Activated naive CD8-positive, alpha-beta T cell (primary cell): ENCODE data around the gene CAMTA1.
"Not testable (repeated sequence)": the region's sequence is repeated elsewhere in the genome, so short reads cannot be mapped to it uniquely, and the experiment has no call there.

Experiments used
- H3K27ac Mint-ChIP-seq: one replicate; pipeline ENCODE4 v1.8.0; 2021; ENCODE audit warnings: mixed read lengths
- H3K27me3 Mint-ChIP-seq: one replicate; pipeline ENCODE4 v1.8.0; 2021; ENCODE audit warnings: mixed read lengths
- H3K36me3 Mint-ChIP-seq: one replicate; pipeline ENCODE4 v1.8.0; 2021; ENCODE audit warnings: mixed read lengths
- H3K4me1 Mint-ChIP-seq: one replicate; pipeline ENCODE4 v1.8.0; 2021; ENCODE audit warnings: low read depth, mixed read lengths
- H3K4me3 Mint-ChIP-seq: one replicate; pipeline ENCODE4 v1.8.0; 2021; ENCODE audit warnings: mild to moderate bottlenecking, mixed read lengths
- H3K9me3 Mint-ChIP-seq: one replicate; pipeline ENCODE4 v1.8.0; 2021; ENCODE audit warnings: low read depth, mixed read lengths

Gene CAMTA1

DNA sequence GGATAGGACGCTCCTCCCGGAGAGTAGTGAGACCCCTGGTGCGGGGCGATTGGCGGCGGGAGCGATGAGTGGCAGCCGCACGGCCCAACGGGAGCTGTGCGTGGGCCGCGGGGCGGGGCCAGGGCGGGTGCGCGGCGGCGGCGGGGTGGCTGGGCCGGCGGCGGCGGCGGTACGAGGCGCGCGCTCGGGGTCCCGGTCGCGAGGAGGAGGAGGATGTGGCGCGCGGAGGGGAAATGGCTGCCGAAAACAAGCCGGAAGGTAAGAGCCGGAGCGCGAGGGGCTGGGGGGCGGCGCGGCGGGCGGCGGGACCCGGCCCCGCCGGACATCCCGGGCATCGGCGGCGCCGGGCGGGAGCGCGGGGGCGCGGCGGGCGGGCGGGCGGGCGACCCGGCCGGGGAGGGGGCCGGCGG is at the start of gene CAMTA1:
Gene CAMTA1 (plus strand): TSS at position 137 of the 410 bp plus-strand sequence. CDS start 77 bp downstream, at position 214.
- Mint-ChIP-seq H3K36me3 (peaks cover 3% of the 10 kb centered on the region), H3K4me1 (peaks cover 47% of the 10 kb centered on the region), H3K4me3 (peak within 1 kb of the TSS; percentile 96)

DNA sequence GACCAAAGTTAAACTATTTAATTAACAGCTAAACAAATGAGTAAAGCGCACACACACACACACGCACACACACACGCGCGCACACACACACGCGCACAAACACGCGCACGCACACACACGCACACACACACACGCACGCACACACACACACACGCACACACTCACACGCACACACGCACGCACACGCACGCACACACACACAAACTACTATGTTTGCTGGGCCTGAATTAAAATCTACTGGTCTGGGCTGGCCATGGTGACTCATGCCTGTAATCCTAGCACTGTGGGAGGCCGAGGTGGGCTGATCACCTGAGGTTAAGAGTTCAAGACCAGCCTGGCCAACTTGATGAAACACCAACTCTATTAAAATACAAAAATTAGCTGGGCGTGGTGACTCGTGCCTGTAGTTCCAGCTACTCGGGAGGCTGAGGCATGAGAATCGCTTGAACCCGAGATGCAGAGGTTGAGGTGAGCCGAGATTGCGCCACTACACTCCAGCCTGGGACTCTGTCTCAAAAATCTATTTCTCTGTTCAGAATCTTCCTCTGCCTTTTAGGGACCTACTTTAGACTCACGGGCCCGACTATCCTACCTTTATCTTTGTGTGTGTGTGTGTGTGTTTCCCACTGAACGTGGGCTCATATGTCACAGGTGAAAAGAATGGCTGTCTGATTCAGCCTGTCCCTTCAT is 46.1 kb upstream of the CAMTA1 start:
- H3K4me3 Mint-ChIP-seq, result no peak overlapping the region
- no peak overlapping the region for H3K27ac Mint-ChIP-seq
- H3K27me3 Mint-ChIP-seq, result peaks cover 2% of the 10 kb centered on the region
- no peaks in the 10 kb centered on the region for H3K9me3 Mint-ChIP-seq
- no peaks in the 10 kb centered on the region for H3K36me3 Mint-ChIP-seq
- peaks cover 15% of the 10 kb centered on the region for H3K4me1 Mint-ChIP-seq

More for the DNA sequence above, at the start of gene CAMTA1:
- Mint-ChIP-seq H3K9me3 (no peaks in the 10 kb centered on the region), H3K27me3 (no peaks in the 10 kb centered on the region), H3K27ac (peak within 1 kb of the TSS; percentile 98)

- not testable (repeated sequence) for H3K36me3 Mint-ChIP-seq, H3K4me3 Mint-ChIP-seq, H3K9me3 Mint-ChIP-seq, H3K27me3 Mint-ChIP-seq, H3K27ac Mint-ChIP-seq
- H3K4me1 Mint-ChIP-seq, result peaks cover 10% of the 10 kb centered on the region
Measured at GRCh38 chr1:6742676-6743188, 42.5 kb upstream of the CAMTA1 start.

DNA sequence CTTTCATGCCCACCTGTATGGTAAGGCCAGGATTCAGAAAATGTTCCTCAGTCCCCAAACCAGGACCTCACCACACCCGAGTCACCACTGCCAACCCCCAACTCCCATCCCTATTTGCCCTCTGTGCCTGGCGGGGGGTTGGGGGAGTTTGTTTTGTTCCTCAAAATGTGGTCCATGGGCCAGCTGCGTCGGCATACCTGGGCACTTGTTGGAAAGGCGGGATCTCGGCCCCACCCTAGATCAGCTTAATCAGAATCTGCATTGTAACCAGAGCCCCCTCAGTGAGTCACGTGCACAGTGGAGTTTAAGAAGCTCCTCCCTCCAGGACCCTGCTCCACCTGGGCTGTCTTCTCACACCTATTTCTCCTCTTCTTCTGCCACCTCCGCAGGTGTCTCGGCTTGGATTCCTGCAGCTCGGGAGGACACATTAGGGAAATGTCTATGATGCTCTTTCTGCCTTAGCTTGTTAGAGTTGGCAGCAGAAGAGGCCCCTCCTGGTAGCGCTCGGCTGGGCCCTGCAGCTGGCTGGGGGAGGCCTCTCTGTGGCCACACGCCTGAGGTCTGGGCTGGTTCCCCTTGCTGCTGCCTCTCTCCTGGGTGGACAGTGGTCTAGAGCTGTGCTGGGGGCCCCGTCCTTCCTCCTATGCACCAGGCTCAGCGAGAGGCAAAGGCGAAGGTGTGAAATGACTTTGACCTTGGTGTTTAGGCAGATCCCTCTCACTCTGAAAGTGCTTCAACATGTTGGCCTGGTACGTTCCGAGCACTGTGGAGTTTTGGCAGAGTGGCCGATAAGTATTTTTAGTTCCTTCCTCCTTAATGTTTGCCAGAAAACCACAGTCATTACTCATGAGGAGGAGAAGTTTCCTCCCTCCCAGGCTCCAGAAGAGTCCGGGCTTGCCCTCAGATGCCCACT is 41.8 kb upstream of the CAMTA1 start:
- H3K36me3 Mint-ChIP-seq, result no peaks in the 10 kb centered on the region
- H3K27ac Mint-ChIP-seq, result no peak overlapping the region
- peaks cover 4% of the 10 kb centered on the region for H3K27me3 Mint-ChIP-seq
- peak overlapping the region; percentile 1 for H3K4me3 Mint-ChIP-seq
- H3K4me1 Mint-ChIP-seq, result peaks cover 10% of the 10 kb centered on the region
- H3K9me3 Mint-ChIP-seq, result no peaks in the 10 kb centered on the region

DNA sequence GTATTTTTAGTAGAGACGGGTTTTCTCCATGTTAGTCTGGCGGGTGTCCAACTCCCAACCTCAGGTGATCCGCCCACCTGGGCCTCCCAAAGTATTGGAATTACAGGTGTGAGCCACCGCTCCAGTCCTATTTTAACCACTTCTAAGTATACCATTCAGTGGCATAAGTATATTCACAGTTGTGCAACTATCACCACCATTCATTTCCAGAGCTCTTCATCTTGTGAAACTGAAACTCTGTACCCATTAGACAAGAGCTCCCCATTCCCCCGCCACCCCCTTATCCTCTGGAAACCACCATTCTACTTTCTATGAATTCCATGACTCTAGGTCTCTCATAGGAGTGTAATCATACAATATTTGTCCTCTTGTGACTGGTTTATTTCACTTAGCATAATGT is 40.2 kb upstream of the CAMTA1 start:
- H3K36me3 Mint-ChIP-seq, result no peaks in the 10 kb centered on the region
- no peaks in the 10 kb centered on the region for H3K9me3 Mint-ChIP-seq
- no peak overlapping the region for H3K27ac Mint-ChIP-seq
- H3K27me3 Mint-ChIP-seq, result peaks cover 6% of the 10 kb centered on the region
- H3K4me3 Mint-ChIP-seq, result no peak overlapping the region
- H3K4me1 Mint-ChIP-seq, result peaks cover 10% of the 10 kb centered on the region

GRCh38 chr1:6747674-6748073 is 37.6 kb upstream of the CAMTA1 start:
- H3K36me3 Mint-ChIP-seq, result no peaks in the 10 kb centered on the region
- peaks cover 14% of the 10 kb centered on the region for H3K27me3 Mint-ChIP-seq
- no peak overlapping the region for H3K4me3 Mint-ChIP-seq
- H3K9me3 Mint-ChIP-seq, result no peaks in the 10 kb centered on the region
- H3K4me1 Mint-ChIP-seq, result peaks cover 10% of the 10 kb centered on the region
- no peak overlapping the region for H3K27ac Mint-ChIP-seq

DNA sequence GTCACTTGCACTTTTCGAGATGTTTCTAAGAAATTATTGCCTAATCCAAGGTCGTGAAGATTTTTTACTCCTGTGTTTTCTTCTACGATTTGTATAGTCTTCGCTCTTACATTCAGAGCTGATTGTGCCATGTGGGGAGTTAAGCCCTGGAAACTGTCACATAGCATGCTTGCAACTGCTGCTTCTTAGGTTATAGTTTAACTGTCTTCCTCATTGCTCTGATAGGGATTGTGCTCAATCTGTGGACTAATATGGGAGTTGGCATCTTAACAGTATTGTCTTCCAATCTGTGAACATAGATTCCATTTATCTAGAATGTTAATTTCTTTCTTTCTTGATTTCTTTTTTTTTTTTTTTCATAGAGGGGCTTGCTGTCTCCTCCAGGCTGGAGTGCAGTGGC is 34.8 kb upstream of the CAMTA1 start:
- no peak overlapping the region for H3K4me3 Mint-ChIP-seq
- H3K27ac Mint-ChIP-seq, result no peak overlapping the region
- no peaks in the 10 kb centered on the region for H3K36me3 Mint-ChIP-seq
- no peaks in the 10 kb centered on the region for H3K4me1 Mint-ChIP-seq
- H3K9me3 Mint-ChIP-seq, result no peaks in the 10 kb centered on the region
- peaks cover 20% of the 10 kb centered on the region for H3K27me3 Mint-ChIP-seq

- Mint-ChIP-seq H3K9me3 (no peaks in the 10 kb centered on the region), H3K27ac (no peak overlapping the region), H3K4me1 (no peaks in the 10 kb centered on the region), H3K27me3 (peaks cover 22% of the 10 kb centered on the region), H3K4me3 (no peak overlapping the region), H3K36me3 (no peaks in the 10 kb centered on the region)
Measured at GRCh38 chr1:6753320-6754140, 31.7 kb upstream of the CAMTA1 start.

- peaks cover 16% of the 10 kb centered on the region for H3K27me3 Mint-ChIP-seq
- no peaks in the 10 kb centered on the region for H3K4me1 Mint-ChIP-seq
- H3K36me3 Mint-ChIP-seq, result no peaks in the 10 kb centered on the region
- H3K27ac Mint-ChIP-seq, result no peak overlapping the region
- no peak overlapping the region for H3K4me3 Mint-ChIP-seq
- H3K9me3 Mint-ChIP-seq, result no peaks in the 10 kb centered on the region
Measured at GRCh38 chr1:6756457-6756856, 28.8 kb upstream of the CAMTA1 start.

- H3K4me3 Mint-ChIP-seq, result no peak overlapping the region
- no peaks in the 10 kb centered on the region for H3K36me3 Mint-ChIP-seq
- H3K4me1 Mint-ChIP-seq, result no peaks in the 10 kb centered on the region
- H3K27me3 Mint-ChIP-seq, result peaks cover 15% of the 10 kb centered on the region
- H3K27ac Mint-ChIP-seq, result no peak overlapping the region
- no peaks in the 10 kb centered on the region for H3K9me3 Mint-ChIP-seq
Measured at GRCh38 chr1:6757719-6758435, 27.4 kb upstream of the CAMTA1 start.

GRCh38 chr1:6761196-6761737 is 24.0 kb upstream of the CAMTA1 start:
- Mint-ChIP-seq H3K9me3 (no peaks in the 10 kb centered on the region), H3K27me3 (peaks cover 13% of the 10 kb centered on the region), H3K4me3 (no peak overlapping the region), H3K27ac (no peak overlapping the region), H3K4me1 (no peaks in the 10 kb centered on the region), H3K36me3 (no peaks in the 10 kb centered on the region)

DNA sequence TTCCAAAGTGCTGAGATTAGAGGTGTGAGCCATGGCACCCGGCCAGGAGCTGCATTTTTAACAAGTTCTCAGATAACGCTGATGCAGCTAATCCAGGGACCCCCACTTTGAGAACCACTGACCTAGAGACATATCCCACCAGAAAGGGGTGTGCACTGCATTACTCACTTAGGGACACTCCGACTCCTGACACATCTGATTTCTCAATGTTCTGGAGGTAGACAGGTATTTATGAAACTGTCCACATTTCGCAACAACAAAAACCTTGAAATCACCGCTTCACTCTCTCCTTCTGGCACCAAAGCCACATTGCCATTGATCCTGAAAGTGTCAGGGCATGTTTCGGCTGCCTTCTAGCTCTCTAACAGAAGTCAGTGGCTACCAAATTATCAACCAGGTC is 23.2 kb upstream of the CAMTA1 start:
- H3K9me3 Mint-ChIP-seq, result no peaks in the 10 kb centered on the region
- H3K4me1 Mint-ChIP-seq, result no peaks in the 10 kb centered on the region
- peaks cover 7% of the 10 kb centered on the region for H3K27me3 Mint-ChIP-seq
- no peaks in the 10 kb centered on the region for H3K36me3 Mint-ChIP-seq
- no peak overlapping the region for H3K4me3 Mint-ChIP-seq
- no peak overlapping the region for H3K27ac Mint-ChIP-seq

GRCh38 chr1:6770751-6771440 is 14.4 kb upstream of the CAMTA1 start:
- Mint-ChIP-seq H3K4me1 (no peaks in the 10 kb centered on the region), H3K9me3 (no peaks in the 10 kb centered on the region), H3K36me3 (no peaks in the 10 kb centered on the region), H3K4me3 (no peak overlapping the region), H3K27ac (no peak overlapping the region), H3K27me3 (peaks cover 2% of the 10 kb centered on the region)

GRCh38 chr1:6771441-6771769 is 13.8 kb upstream of the CAMTA1 start:
- H3K36me3 Mint-ChIP-seq, result no peaks in the 10 kb centered on the region
- no peaks in the 10 kb centered on the region for H3K4me1 Mint-ChIP-seq
- no peaks in the 10 kb centered on the region for H3K9me3 Mint-ChIP-seq
- H3K4me3 Mint-ChIP-seq, result no peak overlapping the region
- H3K27me3 Mint-ChIP-seq, result peaks cover 2% of the 10 kb centered on the region
- no peak overlapping the region for H3K27ac Mint-ChIP-seq
